ENCODE data around the gene AAGAB.
"Not testable (repeated sequence)": the region's sequence is repeated elsewhere in the genome, so short reads cannot be mapped to it uniquely, and the experiment has no call there.

AAGAB gene

GRCh38 chr15:67296188-67296587 is 41.7 kb upstream of the AAGAB start:
- Histone ChIP-seq H3K27ac (no peak overlapping the region), H3K9me3 (ENCODE audit: control insufficient read depth, low read length) (no peaks in the 10 kb centered on the region), H3K36me3 (ENCODE audit: control insufficient read depth, insufficient read depth, low read length) (no peaks in the 10 kb centered on the region), H3K79me2 (no peaks in the 10 kb centered on the region), H3K4me1 (no peaks in the 10 kb centered on the region), H3K9ac (no peak overlapping the region), H3K4me3 (ENCODE audit: low read depth, low read length) (no peak overlapping the region), H3K27me3 (ENCODE audit: control insufficient read depth, insufficient read depth, low read length) (no peaks in the 10 kb centered on the region), H3K4me2 (ENCODE audit: low read length) (peak overlapping the region; percentile 15), H2AFZ (peak overlapping the region; percentile 33)
- no peak for TF ChIP-seq CTCF (IDR thresholded peaks at IDR 0.05)

GRCh38 chr15:67290319-67290718 is 35.9 kb upstream of the AAGAB start:
- Histone ChIP-seq H3K4me1 (no peaks in the 10 kb centered on the region), H3K9ac (no peak overlapping the region), H3K4me3 (ENCODE audit: low read depth, low read length) (no peak overlapping the region), H3K36me3 (ENCODE audit: control insufficient read depth, insufficient read depth, low read length) (no peaks in the 10 kb centered on the region), H3K4me2 (ENCODE audit: low read length) (no peak overlapping the region), H3K9me3 (ENCODE audit: control insufficient read depth, low read length) (no peaks in the 10 kb centered on the region), H3K79me2 (no peaks in the 10 kb centered on the region), H3K27me3 (ENCODE audit: control insufficient read depth, insufficient read depth, low read length) (no peaks in the 10 kb centered on the region), H3K27ac (no peak overlapping the region), H2AFZ (no peak overlapping the region)
- no peak for TF ChIP-seq CTCF (IDR thresholded peaks at IDR 0.05)

- H3K79me2 ChIP-seq; H3K4me1 ChIP-seq; H3K36me3 ChIP-seq (ENCODE audit: control insufficient read depth, insufficient read depth, low read length); H3K27ac ChIP-seq; H3K9me3 ChIP-seq (ENCODE audit: control insufficient read depth, low read length); H3K4me2 ChIP-seq (ENCODE audit: low read length); H3K4me3 ChIP-seq (ENCODE audit: low read depth, low read length); H3K9ac ChIP-seq; H2AFZ ChIP-seq; H3K27me3 ChIP-seq (ENCODE audit: control insufficient read depth, insufficient read depth, low read length): not testable (repeated sequence)
Observed at GRCh38 chr15:67286400-67286799, 31.9 kb upstream of the AAGAB start.

GRCh38 chr15:67285625-67286024 is 31.2 kb upstream of the AAGAB start:
- not testable (repeated sequence) for H3K27me3 ChIP-seq (ENCODE audit: control insufficient read depth, insufficient read depth, low read length); H3K9ac ChIP-seq; H3K36me3 ChIP-seq (ENCODE audit: control insufficient read depth, insufficient read depth, low read length); H3K4me2 ChIP-seq (ENCODE audit: low read length); H3K79me2 ChIP-seq; H3K9me3 ChIP-seq (ENCODE audit: control insufficient read depth, low read length); H2AFZ ChIP-seq; H3K4me1 ChIP-seq; H3K27ac ChIP-seq; H3K4me3 ChIP-seq (ENCODE audit: low read depth, low read length)

- no peak overlapping the region for H3K4me3 ChIP-seq (ENCODE audit: low read depth, low read length)
- H3K27ac ChIP-seq = no peak overlapping the region
- H3K9ac ChIP-seq = no peak overlapping the region
- no peaks in the 10 kb centered on the region for H3K4me1 ChIP-seq
- TF ChIP-seq CTCF (IDR thresholded peaks at IDR 0.05) = no peak
- no peaks in the 10 kb centered on the region for H3K9me3 ChIP-seq (ENCODE audit: control insufficient read depth, low read length)
- H3K36me3 ChIP-seq (ENCODE audit: control insufficient read depth, insufficient read depth, low read length) = no peaks in the 10 kb centered on the region
- no peak overlapping the region for H2AFZ ChIP-seq
- no peaks in the 10 kb centered on the region for H3K27me3 ChIP-seq (ENCODE audit: control insufficient read depth, insufficient read depth, low read length)
- no peaks in the 10 kb centered on the region for H3K79me2 ChIP-seq
- H3K4me2 ChIP-seq (ENCODE audit: low read length) = no peak overlapping the region
Observed at GRCh38 chr15:67281714-67282113, 27.3 kb upstream of the AAGAB start.

- Histone ChIP-seq H3K9ac (no peak overlapping the region), H3K36me3 (ENCODE audit: control insufficient read depth, insufficient read depth, low read length) (no peaks in the 10 kb centered on the region), H3K79me2 (no peaks in the 10 kb centered on the region), H3K9me3 (ENCODE audit: control insufficient read depth, low read length) (no peaks in the 10 kb centered on the region), H3K4me3 (ENCODE audit: low read depth, low read length) (no peak overlapping the region), H3K4me1 (no peaks in the 10 kb centered on the region), H3K4me2 (ENCODE audit: low read length) (no peak overlapping the region), H3K27ac (no peak overlapping the region), H3K27me3 (ENCODE audit: control insufficient read depth, insufficient read depth, low read length) (no peaks in the 10 kb centered on the region), H2AFZ (no peak overlapping the region)
- no peak for TF ChIP-seq CTCF (IDR thresholded peaks at IDR 0.05)
Observed at GRCh38 chr15:67280217-67280616, 25.8 kb upstream of the AAGAB start.

Measured in parathyroid adenoma (tissue), 2 donors.